ENCODE results near the gene TBX19.

The TBX19 gene

GRCh38 chr1:168280296-168280927 lies at the start of gene TBX19:
TBX19 (plus strand) TSS chr1:168280877; CDS start chr1:168281091, 214 bp downstream.
- no peak for DNase-seq (ENCODE audit: low spot score)

GRCh38 chr1:168234846-168235547 lies 45.7 kb upstream of the TBX19 start:
- DNase-seq (ENCODE audit: low spot score) = peak; percentile 70

GRCh38 chr1:168235548-168235885 lies 45.2 kb upstream of the TBX19 start:
- DNase-seq (ENCODE audit: low spot score) = no peak

GRCh38 chr1:168235937-168236336 lies 44.7 kb upstream of the TBX19 start:
- DNase-seq (ENCODE audit: low spot score) = no peak

- no peak for DNase-seq (ENCODE audit: low spot score)
Measured at GRCh38 chr1:168236836-168237611, 43.7 kb upstream of the TBX19 start.

- no peak for DNase-seq (ENCODE audit: low spot score)
Measured at GRCh38 chr1:168243198-168243597, 37.5 kb upstream of the TBX19 start.

GRCh38 chr1:168243636-168244212 lies 37.0 kb upstream of the TBX19 start:
- no peak for DNase-seq (ENCODE audit: low spot score)

GRCh38 chr1:168245042-168245441 lies 35.6 kb upstream of the TBX19 start:
- no peak for DNase-seq (ENCODE audit: low spot score)

- DNase-seq (ENCODE audit: low spot score) = no peak
Measured at GRCh38 chr1:168246506-168246905, 34.2 kb upstream of the TBX19 start.

GRCh38 chr1:168252204-168252733 lies 28.4 kb upstream of the TBX19 start:
- no peak for DNase-seq (ENCODE audit: low spot score)

- no peak for DNase-seq (ENCODE audit: low spot score)
Measured at GRCh38 chr1:168256164-168256563, 24.5 kb upstream of the TBX19 start.

- DNase-seq (ENCODE audit: low spot score) = no peak
Measured at GRCh38 chr1:168257397-168257796, 23.3 kb upstream of the TBX19 start.

- DNase-seq (ENCODE audit: low spot score) = no peak
Measured at GRCh38 chr1:168259567-168259966, 21.1 kb upstream of the TBX19 start.

GRCh38 chr1:168260393-168260792 lies 20.3 kb upstream of the TBX19 start:
- no peak for DNase-seq (ENCODE audit: low spot score)

- DNase-seq (ENCODE audit: low spot score) = no peak
Measured at GRCh38 chr1:168261390-168261789, 19.3 kb upstream of the TBX19 start.

GRCh38 chr1:168263130-168263529 lies 17.5 kb upstream of the TBX19 start:
- DNase-seq (ENCODE audit: low spot score) = no peak

- no peak for DNase-seq (ENCODE audit: low spot score)
Measured at GRCh38 chr1:168264296-168264695, 16.4 kb upstream of the TBX19 start.

- no peak for DNase-seq (ENCODE audit: low spot score)
Measured at GRCh38 chr1:168265596-168265995, 15.1 kb upstream of the TBX19 start.

- no peak for DNase-seq (ENCODE audit: low spot score)
Measured at GRCh38 chr1:168266644-168267186, 14.0 kb upstream of the TBX19 start.

GRCh38 chr1:168271636-168272035 lies 9.0 kb upstream of the TBX19 start:
- no peak for DNase-seq (ENCODE audit: low spot score)

GRCh38 chr1:168273575-168273974 lies 7.1 kb upstream of the TBX19 start:
- DNase-seq (ENCODE audit: low spot score) = no peak

GRCh38 chr1:168279253-168279652 lies 1.4 kb upstream of the TBX19 start:
- no peak for DNase-seq (ENCODE audit: low spot score)

Data from germinal center (tissue), 1 donor.